ENCODE measurements around the gene CDH23.

Gene CDH23

DNA sequence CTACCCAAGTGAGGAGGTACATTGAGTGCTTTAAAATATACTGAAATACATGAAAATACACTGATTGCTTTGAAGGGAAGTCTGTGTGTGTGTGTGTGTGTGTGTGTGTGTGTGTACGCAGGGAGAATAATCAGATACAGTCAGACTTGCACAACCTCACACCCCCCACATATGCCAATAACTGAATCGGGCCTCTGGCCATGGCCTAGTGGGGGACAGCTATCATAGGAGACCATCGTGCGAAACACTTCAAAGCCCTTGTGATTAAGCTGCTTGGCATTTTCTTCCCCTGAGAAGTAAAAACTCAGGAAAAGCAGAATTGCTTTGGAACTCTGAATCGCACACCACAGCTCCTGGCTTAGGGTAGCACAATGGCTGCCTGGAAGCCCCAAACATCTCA is 187.7 kb downstream of the CDH23 start:
- H3K27ac ChIP-seq (ENCODE audit: low read depth, low read length) = no peak overlapping the region
- H3K36me3 ChIP-seq (ENCODE audit: control insufficient read depth, low read length) = no peaks in the 10 kb centered on the region
- H3K4me3 ChIP-seq (ENCODE audit: low read length) = no peak overlapping the region
- H3K79me2 ChIP-seq (ENCODE audit: control insufficient read depth, low read length) = no peaks in the 10 kb centered on the region
- H3K9me3 ChIP-seq (ENCODE audit: control insufficient read depth, insufficient read depth, low read length) = no peaks in the 10 kb centered on the region
- H3K4me2 ChIP-seq (ENCODE audit: low read length) = no peak overlapping the region
- no peaks in the 10 kb centered on the region for H3K9me2 ChIP-seq (replicated peaks; ENCODE audit: control insufficient read depth, low read length)
- no peak for TF ChIP-seq EZH2phosphoT487 (IDR thresholded peaks at IDR 0.05; ENCODE audit: borderline replicate concordance, low read length)
- TF ChIP-seq, protein P1, sequence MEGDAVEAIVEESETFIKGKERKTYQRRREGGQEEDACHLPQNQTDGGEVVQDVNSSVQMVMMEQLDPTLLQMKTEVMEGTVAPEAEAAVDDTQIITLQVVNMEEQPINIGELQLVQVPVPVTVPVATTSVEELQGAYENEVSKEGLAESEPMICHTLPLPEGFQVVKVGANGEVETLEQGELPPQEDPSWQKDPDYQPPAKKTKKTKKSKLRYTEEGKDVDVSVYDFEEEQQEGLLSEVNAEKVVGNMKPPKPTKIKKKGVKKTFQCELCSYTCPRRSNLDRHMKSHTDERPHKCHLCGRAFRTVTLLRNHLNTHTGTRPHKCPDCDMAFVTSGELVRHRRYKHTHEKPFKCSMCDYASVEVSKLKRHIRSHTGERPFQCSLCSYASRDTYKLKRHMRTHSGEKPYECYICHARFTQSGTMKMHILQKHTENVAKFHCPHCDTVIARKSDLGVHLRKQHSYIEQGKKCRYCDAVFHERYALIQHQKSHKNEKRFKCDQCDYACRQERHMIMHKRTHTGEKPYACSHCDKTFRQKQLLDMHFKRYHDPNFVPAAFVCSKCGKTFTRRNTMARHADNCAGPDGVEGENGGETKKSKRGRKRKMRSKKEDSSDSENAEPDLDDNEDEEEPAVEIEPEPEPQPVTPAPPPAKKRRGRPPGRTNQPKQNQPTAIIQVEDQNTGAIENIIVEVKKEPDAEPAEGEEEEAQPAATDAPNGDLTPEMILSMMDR (IDR thresholded peaks at IDR 0.05; ENCODE audit: low read depth, low read length, poor library complexity, severe bottlenecking) = no peak
- no peaks in the 10 kb centered on the region for H4K20me1 ChIP-seq (ENCODE audit: control insufficient read depth, insufficient read depth, low read depth, low read length)
- no peaks in the 10 kb centered on the region for H3K27me3 ChIP-seq (ENCODE audit: control insufficient read depth, low read length)
- H3F3A ChIP-seq (ENCODE audit: control insufficient read depth, insufficient read depth) = no peaks in the 10 kb centered on the region
- H3K4me1 ChIP-seq (ENCODE audit: control insufficient read depth, low read length) = no peaks in the 10 kb centered on the region

DNA sequence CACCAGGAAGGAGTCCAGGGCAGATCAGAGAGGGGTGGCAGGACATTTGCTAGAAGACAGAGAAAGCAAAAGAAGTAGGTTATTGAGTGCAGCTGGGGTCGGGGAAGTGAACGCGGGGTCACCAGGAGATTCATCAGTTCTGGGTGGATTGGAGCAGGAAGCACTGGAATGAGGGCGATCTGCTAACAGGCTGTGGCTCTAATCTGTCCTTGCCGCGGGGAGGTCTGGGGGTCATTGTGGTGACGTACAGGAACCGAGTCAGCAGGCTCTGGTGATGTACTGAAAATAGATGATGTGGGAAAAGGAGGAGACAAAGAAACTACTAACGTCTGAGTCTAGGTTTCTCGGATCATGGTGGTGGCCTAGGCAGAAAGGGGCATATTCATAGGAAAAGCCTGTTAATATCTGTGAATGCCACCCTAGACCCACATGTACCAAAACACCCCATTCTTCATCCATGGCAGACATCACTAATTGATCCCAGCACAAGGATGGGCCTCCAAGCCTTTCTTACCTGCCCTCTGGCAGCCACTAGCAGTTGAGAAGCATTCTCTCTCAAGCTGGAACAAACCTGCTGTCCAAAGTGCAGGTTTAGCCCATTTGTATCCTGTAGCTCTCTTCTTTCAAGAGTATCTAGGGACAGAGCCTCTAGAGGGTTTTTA is 188.3 kb downstream of the CDH23 start:
- Histone ChIP-seq H3K79me2 (ENCODE audit: control insufficient read depth, low read length) (no peaks in the 10 kb centered on the region), H3K4me1 (ENCODE audit: control insufficient read depth, low read length) (no peaks in the 10 kb centered on the region), H3K4me2 (ENCODE audit: low read length) (no peak overlapping the region), H3K4me3 (ENCODE audit: low read length) (no peak overlapping the region), H3K27me3 (ENCODE audit: control insufficient read depth, low read length) (peaks cover 4% of the 10 kb centered on the region), H3K27ac (ENCODE audit: low read depth, low read length) (no peak overlapping the region), H4K20me1 (ENCODE audit: control insufficient read depth, insufficient read depth, low read depth, low read length) (no peaks in the 10 kb centered on the region), H3F3A (ENCODE audit: control insufficient read depth, insufficient read depth) (no peaks in the 10 kb centered on the region), H3K36me3 (ENCODE audit: control insufficient read depth, low read length) (no peaks in the 10 kb centered on the region), H3K9me3 (ENCODE audit: control insufficient read depth, insufficient read depth, low read length) (no peaks in the 10 kb centered on the region), H3K9me2 (replicated peaks; ENCODE audit: control insufficient read depth, low read length) (no peaks in the 10 kb centered on the region)
- TF ChIP-seq, protein P1 (IDR thresholded peaks at IDR 0.05; ENCODE audit: low read depth, low read length, poor library complexity, severe bottlenecking) = no peak
- TF ChIP-seq EZH2phosphoT487 (IDR thresholded peaks at IDR 0.05; ENCODE audit: borderline replicate concordance, low read length) = no peak

DNA sequence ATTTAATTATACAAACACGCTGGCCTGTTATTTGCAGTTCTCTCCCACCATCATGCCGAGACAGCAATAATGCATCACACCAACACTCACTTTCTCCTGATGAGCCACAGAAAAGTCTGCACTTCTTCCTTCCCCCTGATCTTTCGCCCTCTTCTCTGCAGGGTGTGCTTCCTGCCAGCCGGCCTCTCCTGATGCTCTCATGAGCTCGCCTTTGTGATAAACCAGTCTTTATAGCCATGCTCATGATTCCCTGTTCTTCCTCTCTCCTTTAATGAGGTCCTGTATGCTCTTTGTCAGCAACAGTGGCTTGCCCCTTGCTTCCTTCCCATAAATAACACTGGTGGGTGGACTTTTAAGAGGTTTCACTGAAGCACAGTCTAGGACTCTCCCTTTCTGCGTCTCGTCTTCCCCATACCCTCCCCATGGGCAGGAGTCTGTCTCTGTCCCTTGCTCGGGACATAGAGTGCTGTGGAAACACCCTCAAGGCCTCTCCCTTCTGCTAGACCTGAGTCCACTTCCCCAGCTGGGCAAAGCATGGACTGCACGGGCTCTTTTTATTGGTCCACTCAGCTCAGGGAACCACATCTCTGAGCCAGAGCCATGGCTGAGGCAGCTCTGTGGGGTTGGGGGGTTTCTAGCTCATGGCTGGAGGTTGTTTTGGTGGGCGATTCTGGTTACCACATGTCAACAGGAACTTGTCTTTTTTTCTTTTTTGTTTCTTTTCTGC is 189.0 kb downstream of the CDH23 start:
- Histone ChIP-seq H3K9me3 (ENCODE audit: control insufficient read depth, insufficient read depth, low read length) (no peaks in the 10 kb centered on the region), H4K20me1 (ENCODE audit: control insufficient read depth, insufficient read depth, low read depth, low read length) (no peaks in the 10 kb centered on the region), H3K36me3 (ENCODE audit: control insufficient read depth, low read length) (no peaks in the 10 kb centered on the region), H3K27ac (ENCODE audit: low read depth, low read length) (no peak overlapping the region), H3F3A (ENCODE audit: control insufficient read depth, insufficient read depth) (no peaks in the 10 kb centered on the region), H3K79me2 (ENCODE audit: control insufficient read depth, low read length) (no peaks in the 10 kb centered on the region), H3K9me2 (replicated peaks; ENCODE audit: control insufficient read depth, low read length) (no peaks in the 10 kb centered on the region), H3K4me1 (ENCODE audit: control insufficient read depth, low read length) (no peaks in the 10 kb centered on the region), H3K4me2 (ENCODE audit: low read length) (no peak overlapping the region), H3K4me3 (ENCODE audit: low read length) (no peak overlapping the region), H3K27me3 (ENCODE audit: control insufficient read depth, low read length) (peaks cover 8% of the 10 kb centered on the region)
- no peak for TF ChIP-seq EZH2phosphoT487 (IDR thresholded peaks at IDR 0.05; ENCODE audit: borderline replicate concordance, low read length)
- TF ChIP-seq, protein P1 (IDR thresholded peaks at IDR 0.05; ENCODE audit: low read depth, low read length, poor library complexity, severe bottlenecking) = no peak
